Subcutaneous abdominal adipose tissue (tissue), 5 donors: Measurements from ENCODE around the gene SHH.
A peak's percentile ranks its signal among the peaks of the same experiment; 100 is the strongest.

Experiments
- H3K27ac ChIP-seq: one replicate; pipeline ENCODE4 v1.7.0; 2013; ENCODE audit warnings: low read depth, mild to moderate bottlenecking, inconsistent platforms, low read length, moderate library complexity
- H3K27me3 ChIP-seq, 5 donors: one replicate each; pipeline ENCODE4 v1.7.0; 2013; ENCODE audit warnings: low read length in 5 of 5, inconsistent platforms in 1 of 5; ENCODE audit not compliant: control insufficient read depth in 5 of 5, insufficient read depth in 4 of 5
- H3K36me3 ChIP-seq, 5 donors: one replicate each; pipeline ENCODE4 v1.7.0; 2013; ENCODE audit warnings: low read length in 5 of 5; ENCODE audit not compliant: control insufficient read depth in 5 of 5, insufficient read depth in 5 of 5
- H3K4me1 ChIP-seq, 5 donors: one replicate each; pipeline ENCODE4 v1.7.0; 2013; ENCODE audit warnings: low read length in 5 of 5, mild to moderate bottlenecking in 3 of 5, moderate library complexity in 1 of 5; ENCODE audit not compliant: control insufficient read depth in 5 of 5, insufficient read depth in 5 of 5
- H3K4me3 ChIP-seq, 5 donors: one replicate each; pipeline ENCODE4 v1.7.0; 2013; ENCODE audit warnings: low read length in 5 of 5, low read depth in 1 of 5
- H3K9ac ChIP-seq, 5 donors: one replicate each; pipeline ENCODE4 v1.7.0; 2013; ENCODE audit warnings: low read length in 5 of 5, mild to moderate bottlenecking in 4 of 5, moderate library complexity in 3 of 5
- H3K9me3 ChIP-seq, 5 donors: one replicate each; pipeline ENCODE4 v1.7.0; 2013; ENCODE audit warnings: low read length in 5 of 5; ENCODE audit not compliant: control insufficient read depth in 5 of 5
- donor health status: healthy.
- donor health status: healthy.
- donor health status: healthy.
- donor health status: healthy.
- donor health status: healthy.

SHH gene

DNA sequence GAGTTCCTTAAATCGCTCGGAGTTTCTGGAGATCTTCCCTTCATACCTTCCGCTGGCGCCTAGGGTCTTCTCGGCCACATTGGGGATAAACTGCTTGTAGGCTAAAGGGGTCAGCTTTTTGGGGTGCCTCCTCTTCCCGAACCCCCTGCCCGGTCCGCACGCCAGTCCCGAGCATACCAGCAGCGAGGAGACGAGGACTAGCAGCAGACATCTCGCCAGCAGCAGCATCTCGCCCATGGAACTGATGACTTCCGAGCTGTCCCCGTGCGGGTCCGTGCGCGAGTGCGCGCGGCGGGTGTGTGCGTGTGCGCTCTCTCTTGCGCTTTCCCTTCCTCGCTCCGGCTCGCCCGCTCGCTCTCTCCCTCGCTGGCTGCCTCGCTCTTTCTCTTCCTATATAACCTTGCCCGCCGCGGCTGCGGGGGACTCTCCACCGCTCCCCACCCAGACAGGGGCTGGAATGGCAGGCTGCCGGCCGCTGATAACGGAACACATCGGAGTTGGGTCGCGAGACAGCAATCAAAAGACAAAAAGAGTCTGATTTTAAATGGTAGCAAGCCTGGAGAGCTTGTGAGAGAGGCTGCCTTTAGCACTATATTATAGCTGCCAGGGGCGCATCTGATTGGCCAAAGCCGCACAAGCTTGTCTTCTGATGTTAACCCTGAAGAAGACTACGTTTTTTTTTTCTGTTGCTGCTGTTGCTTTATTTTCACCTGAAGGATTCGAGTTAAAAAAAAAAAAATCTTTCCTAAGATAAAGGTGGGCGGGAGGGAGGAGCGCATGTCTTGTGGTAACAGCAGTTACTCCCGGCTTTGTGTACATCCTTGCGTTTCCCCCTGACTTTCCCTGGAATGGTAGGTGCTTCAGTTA lies at the start of gene SHH:
SHH (minus strand) TSS at position 569 of the 867 bp plus-strand sequence; CDS start at position 228, 341 bp downstream.
- H3K9ac ChIP-seq, result no peak within 1 kb of the TSS
- peaks cover 0 to under 1% (median 0%) of the 10 kb centered on the region in 5 donors for H3K9me3 ChIP-seq
- no peaks in the 10 kb centered on the region for H3K36me3 ChIP-seq
- no peak within 1 kb of the TSS for H3K27ac ChIP-seq
- no peak within 1 kb of the TSS for H3K4me3 ChIP-seq
- peaks cover 0 to 29% (median 26%) of the 10 kb centered on the region in 5 donors for H3K4me1 ChIP-seq
- H3K27me3 ChIP-seq, result peaks cover 51 to 85% (median 71%) of the 10 kb centered on the region in 5 donors

- H3K36me3 ChIP-seq, result no peaks in the 10 kb centered on the region
- H3K4me3 ChIP-seq, result peak overlapping the region in 1 of 5 donors; percentile 30
- peaks cover 0 to 14% (median 0%) of the 10 kb centered on the region in 5 donors for H3K27me3 ChIP-seq
- H3K9ac ChIP-seq, result no peak overlapping the region
- H3K9me3 ChIP-seq, result no peaks in the 10 kb centered on the region
- H3K4me1 ChIP-seq, result peaks cover 5 to 19% (median 14%) of the 10 kb centered on the region in 5 donors
- no peak overlapping the region for H3K27ac ChIP-seq
Measured at GRCh38 chr7:155861480-155861868, 49.2 kb upstream of the SHH start.

GRCh38 chr7:155860840-155861479 lies 48.7 kb upstream of the SHH start:
- Histone ChIP-seq H3K4me3 (peak overlapping the region in 1 of 5 donors; percentile 30), H3K9ac (no peak overlapping the region), H3K27me3 (peaks cover 0 to 12% (median 0%) of the 10 kb centered on the region in 5 donors), H3K27ac (peak overlapping the region; percentile 21), H3K9me3 (no peaks in the 10 kb centered on the region), H3K4me1 (peaks cover 5 to 19% (median 14%) of the 10 kb centered on the region in 5 donors), H3K36me3 (no peaks in the 10 kb centered on the region)

DNA sequence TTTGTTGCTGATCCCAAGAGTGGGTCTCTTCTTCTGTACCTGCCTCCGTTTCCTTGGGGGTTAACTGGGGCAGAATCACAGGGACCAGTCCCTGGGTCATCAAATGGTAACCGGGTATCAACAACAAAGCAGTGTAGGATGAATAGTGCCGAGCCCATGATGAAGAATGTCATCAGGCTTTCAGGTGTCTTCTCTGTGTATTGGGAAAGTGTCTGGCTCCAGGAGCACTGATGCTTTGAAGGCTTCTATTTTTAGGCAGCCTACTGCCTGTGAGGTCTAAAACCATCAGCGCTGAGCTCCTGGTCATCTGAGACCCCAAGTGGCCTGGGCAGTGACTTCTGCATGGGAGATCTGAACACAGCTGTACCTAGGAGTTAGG lies 48.2 kb upstream of the SHH start:
- no peak overlapping the region for H3K9ac ChIP-seq
- no peak overlapping the region for H3K27ac ChIP-seq
- peaks cover 5 to 19% (median 14%) of the 10 kb centered on the region in 5 donors for H3K4me1 ChIP-seq
- H3K9me3 ChIP-seq, result peaks cover 0 to 5% (median 0%) of the 10 kb centered on the region in 5 donors
- peaks cover 0 to 7% (median 0%) of the 10 kb centered on the region in 5 donors for H3K27me3 ChIP-seq
- no peak overlapping the region for H3K4me3 ChIP-seq
- no peaks in the 10 kb centered on the region for H3K36me3 ChIP-seq

DNA sequence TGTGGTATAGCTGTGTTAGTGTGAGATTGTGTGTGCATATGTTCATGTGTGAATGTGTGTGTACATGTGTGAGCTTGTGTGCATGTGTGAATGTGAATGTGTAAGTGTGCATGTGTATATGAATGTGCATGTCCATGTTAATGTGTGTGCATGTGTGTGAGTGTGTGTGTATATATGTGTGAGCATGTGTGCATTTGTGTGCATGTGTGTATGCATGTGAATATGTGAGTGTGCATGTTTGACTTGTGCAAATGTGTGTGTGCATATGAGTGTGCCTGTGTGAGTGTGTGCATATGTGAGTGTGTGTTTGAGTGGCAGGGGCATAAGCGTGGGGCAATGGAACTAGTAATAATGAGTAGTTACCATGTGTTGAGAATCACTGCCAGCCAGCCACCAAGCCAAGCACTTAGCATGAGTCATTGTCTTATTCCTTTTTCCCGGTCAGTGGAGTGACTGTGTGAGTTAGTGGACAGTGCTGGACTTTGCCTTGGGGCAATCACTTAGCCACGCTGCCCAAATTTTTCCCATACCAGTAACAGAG lies 46.3 kb upstream of the SHH start:
- H3K4me3 ChIP-seq, result no peak overlapping the region
- H3K36me3 ChIP-seq, result no peaks in the 10 kb centered on the region
- peaks cover 0 to 16% (median 3%) of the 10 kb centered on the region in 5 donors for H3K9me3 ChIP-seq
- H3K27ac ChIP-seq, result no peak overlapping the region
- H3K27me3 ChIP-seq, result peaks cover 0 to 7% (median 0%) of the 10 kb centered on the region in 5 donors
- H3K4me1 ChIP-seq, result peaks cover 5 to 19% (median 14%) of the 10 kb centered on the region in 5 donors
- no peak overlapping the region for H3K9ac ChIP-seq

GRCh38 chr7:155857141-155857540 lies 44.9 kb upstream of the SHH start:
- H3K9me3 ChIP-seq, result peaks cover 0 to 16% (median 3%) of the 10 kb centered on the region in 5 donors
- H3K27me3 ChIP-seq, result peaks cover 0 to 3% (median 0%) of the 10 kb centered on the region in 5 donors
- H3K4me1 ChIP-seq, result peaks cover 5 to 17% (median 14%) of the 10 kb centered on the region in 5 donors
- H3K27ac ChIP-seq, result no peak overlapping the region
- no peak overlapping the region for H3K4me3 ChIP-seq
- H3K36me3 ChIP-seq, result no peaks in the 10 kb centered on the region
- H3K9ac ChIP-seq, result no peak overlapping the region

DNA sequence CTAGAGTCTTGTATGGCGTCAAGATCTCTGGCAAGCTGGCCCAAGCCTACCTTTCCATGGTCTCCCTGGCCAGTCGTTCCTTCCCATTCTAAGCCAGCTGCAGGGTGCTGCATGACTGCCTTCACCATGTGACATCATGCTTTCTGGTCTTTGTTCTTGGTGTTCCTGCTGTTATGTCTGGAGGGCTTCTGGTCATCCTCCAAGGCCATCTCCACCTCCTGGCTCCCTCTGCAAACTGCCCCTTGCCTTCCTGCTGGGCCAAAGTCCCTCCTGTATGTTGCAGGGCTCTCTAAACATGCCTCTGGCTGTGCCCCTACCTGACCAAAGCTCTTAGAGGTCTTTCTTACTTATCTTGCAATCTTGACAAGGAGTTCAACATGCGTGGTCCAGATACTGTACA lies 44.4 kb upstream of the SHH start:
- Histone ChIP-seq H3K9me3 (peaks cover 0 to 16% (median 3%) of the 10 kb centered on the region in 5 donors), H3K4me3 (no peak overlapping the region), H3K4me1 (peaks cover 5 to 15% (median 13%) of the 10 kb centered on the region in 5 donors), H3K27me3 (peaks cover 0 to 3% (median 0%) of the 10 kb centered on the region in 5 donors), H3K9ac (no peak overlapping the region), H3K36me3 (no peaks in the 10 kb centered on the region), H3K27ac (no peak overlapping the region)

- no peak overlapping the region for H3K27ac ChIP-seq
- no peak overlapping the region for H3K9ac ChIP-seq
- no peak overlapping the region for H3K4me3 ChIP-seq
- H3K9me3 ChIP-seq, result peaks cover 0 to 16% (median 3%) of the 10 kb centered on the region in 5 donors
- H3K27me3 ChIP-seq, result peaks cover 0 to 14% (median 8%) of the 10 kb centered on the region in 5 donors
- no peaks in the 10 kb centered on the region for H3K4me1 ChIP-seq
- H3K36me3 ChIP-seq, result no peaks in the 10 kb centered on the region
Measured at GRCh38 chr7:155852426-155853301, 40.4 kb upstream of the SHH start.

DNA sequence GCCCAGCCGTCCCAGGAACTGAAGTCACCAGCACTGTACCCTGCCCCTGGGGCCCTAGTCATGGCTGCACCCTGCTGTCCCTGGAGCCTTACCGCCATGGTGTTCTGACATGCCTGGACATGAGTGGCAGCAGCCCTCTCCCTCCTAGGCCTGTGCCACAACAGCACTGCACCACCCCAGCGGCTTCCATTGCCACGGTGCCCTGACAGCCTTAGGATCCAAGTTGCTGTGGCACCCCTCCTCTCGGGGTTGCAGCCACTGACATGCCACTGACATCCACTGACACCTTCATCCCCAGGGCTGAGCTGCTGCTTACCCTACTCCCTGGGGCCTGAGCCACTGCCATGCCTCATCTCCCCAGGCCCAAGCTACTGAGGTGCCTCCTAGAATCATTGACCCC lies 39.6 kb upstream of the SHH start:
- Histone ChIP-seq H3K27me3 (peaks cover 0 to 15% (median 9%) of the 10 kb centered on the region in 5 donors), H3K27ac (no peak overlapping the region), H3K36me3 (no peaks in the 10 kb centered on the region), H3K4me3 (no peak overlapping the region), H3K4me1 (no peaks in the 10 kb centered on the region), H3K9ac (no peak overlapping the region), H3K9me3 (peaks cover 0 to 16% (median 3%) of the 10 kb centered on the region in 5 donors)
